Measurements from ENCODE around the gene VAT1L.

Gene VAT1L

DNA sequence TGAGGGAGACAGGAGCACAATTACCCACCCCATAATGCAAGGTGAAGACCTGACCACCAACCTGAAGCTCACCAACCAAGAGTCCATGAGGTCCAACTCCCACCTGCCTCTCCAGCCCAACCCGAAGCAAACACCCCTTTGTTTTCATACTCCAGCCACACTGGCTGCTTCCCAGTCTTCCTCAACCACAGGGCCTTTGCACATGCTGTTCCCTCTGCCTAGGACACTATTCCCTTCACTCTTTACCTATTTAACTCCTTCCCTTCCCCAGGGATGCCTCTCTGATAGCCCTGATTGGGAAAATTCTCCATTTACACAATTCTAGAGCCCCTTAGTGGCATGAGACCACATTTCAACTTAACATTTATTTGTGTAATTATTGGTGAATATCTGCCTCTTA, 86.0 kb downstream of the VAT1L start:
- no peak for DNase-seq

GRCh38 chr16:77876776-77877175, 88.4 kb downstream of the VAT1L start:
- no peak for DNase-seq

- no peak for DNase-seq
Measured at GRCh38 chr16:77877712-77878347, 89.5 kb downstream of the VAT1L start.

- no peak for DNase-seq
Measured at GRCh38 chr16:77881355-77882030, 93.1 kb downstream of the VAT1L start.

- no peak for DNase-seq
Measured at GRCh38 chr16:77882358-77882757, 94.0 kb downstream of the VAT1L start.

GRCh38 chr16:77885571-77886295, 97.4 kb downstream of the VAT1L start:
- no peak for DNase-seq

DNA sequence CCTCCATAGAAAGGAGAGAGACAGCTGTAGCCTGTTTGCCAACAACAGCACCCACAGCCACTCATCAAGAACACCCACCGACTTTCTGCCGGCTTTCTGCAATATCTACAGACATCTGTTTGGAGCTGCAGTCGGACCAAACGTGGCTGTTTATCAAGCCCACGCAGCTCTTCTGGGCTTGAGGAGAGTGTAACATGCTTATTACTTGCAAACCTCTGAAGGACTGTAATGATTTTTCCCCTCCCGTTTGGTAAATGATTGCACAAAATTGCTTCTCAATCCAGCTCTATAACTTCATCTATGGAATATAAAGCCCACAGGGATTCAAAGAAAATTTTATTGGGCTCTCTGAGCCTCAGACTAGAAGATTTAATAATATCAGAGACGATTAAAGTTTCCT, 100.5 kb downstream of the VAT1L start:
- no peak for DNase-seq

- DNase-seq: no peak
Measured at GRCh38 chr16:77890075-77890474, 101.7 kb downstream of the VAT1L start.

GRCh38 chr16:77894162-77894561, 105.8 kb downstream of the VAT1L start:
- no peak for DNase-seq

- no peak for DNase-seq
Measured at GRCh38 chr16:77895962-77896361, 107.6 kb downstream of the VAT1L start.

- DNase-seq: no peak
Measured at GRCh38 chr16:77896415-77897128, 108.2 kb downstream of the VAT1L start.

GRCh38 chr16:77897129-77897437, 108.7 kb downstream of the VAT1L start:
- DNase-seq: no peak

DNA sequence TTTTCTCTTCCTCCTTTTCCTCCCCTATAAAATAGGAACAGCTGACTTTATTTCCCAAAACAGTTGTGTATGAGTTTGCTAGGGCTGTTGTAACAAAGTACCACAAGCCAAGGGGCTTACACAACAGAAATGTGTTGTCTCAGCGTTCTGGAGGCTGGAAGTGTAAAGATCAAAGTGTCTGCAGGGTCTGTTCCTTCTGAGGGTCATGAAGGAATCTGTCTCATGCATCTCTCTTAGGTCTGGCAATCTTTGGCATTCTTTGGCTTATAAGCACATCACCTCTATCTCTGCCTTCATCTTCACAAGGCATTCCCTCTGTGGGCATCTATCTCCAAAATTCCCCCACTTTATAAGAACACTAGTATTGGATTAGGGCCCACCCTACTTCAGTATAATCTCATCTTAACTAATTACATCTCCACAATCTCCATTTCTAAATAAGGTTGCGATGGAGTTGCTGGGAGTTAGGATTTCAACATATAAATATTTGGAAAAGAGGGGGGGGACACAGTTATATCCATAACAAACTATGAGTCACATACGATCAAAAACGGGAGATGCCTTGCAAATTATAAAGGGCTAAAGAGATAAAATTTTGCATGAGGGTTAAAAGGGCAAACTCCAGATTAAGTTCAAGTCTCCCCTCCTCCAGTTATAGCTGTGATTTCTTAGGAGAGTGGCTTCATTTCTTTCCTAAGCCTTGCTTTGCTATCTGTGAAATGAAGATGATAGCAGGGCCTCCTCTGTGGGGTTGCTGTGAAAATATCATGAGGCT, 109.7 kb downstream of the VAT1L start:
- no peak for DNase-seq

- no peak for DNase-seq
Measured at GRCh38 chr16:77898671-77899211, 110.4 kb downstream of the VAT1L start.

- DNase-seq: no peak
Measured at GRCh38 chr16:77899416-77899815, 111.1 kb downstream of the VAT1L start.

GRCh38 chr16:77905374-77905920, 117.1 kb downstream of the VAT1L start:
- no peak for DNase-seq

- DNase-seq: no peak
Measured at GRCh38 chr16:77910021-77910420, 121.7 kb downstream of the VAT1L start.

GRCh38 chr16:77912617-77913016, 124.3 kb downstream of the VAT1L start:
- no peak for DNase-seq

DNA sequence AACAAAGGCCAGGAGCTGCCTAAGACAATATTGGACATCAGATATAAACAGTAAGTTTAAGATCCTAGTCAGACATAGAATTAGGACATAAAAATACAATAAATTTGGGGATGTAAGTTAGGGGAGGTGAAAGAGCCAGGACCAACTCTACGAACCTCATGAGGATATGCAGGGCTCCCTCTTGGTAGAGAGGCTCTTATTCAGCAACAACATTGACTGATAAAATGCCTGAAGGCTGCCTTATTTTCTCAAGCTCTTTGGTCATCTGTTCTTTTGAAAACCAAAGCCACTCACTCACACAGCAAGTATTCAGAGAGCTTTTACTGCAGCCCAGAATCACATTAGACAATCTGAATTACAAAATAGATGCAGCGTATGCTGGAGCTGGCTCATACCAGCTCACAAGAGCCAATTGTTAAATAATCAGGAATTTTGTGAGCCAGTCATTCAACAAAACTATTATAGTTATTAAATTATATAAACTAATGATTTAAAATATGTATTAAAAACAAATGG, 125.4 kb downstream of the VAT1L start:
- no peak for DNase-seq

DNA sequence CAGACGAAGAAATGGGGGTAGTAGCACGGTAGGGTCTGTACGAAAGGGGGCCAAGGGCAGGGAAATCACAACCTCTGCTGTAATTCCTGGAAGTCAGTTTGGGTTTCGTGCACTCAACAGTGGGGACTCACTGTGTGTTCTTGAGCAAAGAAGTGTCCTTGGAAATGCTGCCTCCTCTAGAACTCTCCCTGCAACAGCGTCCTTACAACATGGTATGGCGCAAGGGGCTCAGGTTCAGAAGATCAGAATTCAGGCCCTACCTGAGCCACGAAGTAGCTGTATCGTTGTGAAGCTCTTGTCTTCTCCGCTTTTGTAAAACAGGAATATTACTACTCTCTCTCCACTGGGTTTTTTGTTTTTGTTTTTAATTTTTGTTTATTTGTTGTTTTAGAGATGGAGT, 127.7 kb downstream of the VAT1L start:
- DNase-seq: no peak

DNA sequence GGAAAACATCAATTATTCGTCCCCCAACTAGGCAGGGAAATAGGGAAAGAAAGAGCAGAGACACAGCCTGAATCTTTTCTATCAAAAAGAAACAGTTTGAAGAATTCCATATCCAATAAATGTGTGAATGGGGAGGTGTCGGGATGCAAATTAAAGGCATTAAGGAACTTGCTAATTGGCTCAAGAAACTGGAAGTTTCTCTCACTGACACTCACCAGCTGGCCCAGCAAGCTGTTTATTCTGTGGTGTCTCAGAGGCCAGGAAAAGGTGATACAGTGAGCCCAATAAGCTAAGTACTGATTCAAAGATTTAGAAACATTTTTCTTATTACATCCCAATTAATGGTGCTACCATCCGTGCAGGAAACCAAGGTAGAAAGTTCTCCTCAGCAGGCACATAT, 129.6 kb downstream of the VAT1L start:
- no peak for DNase-seq
